ENCODE data around the gene MT4. TPM values are rescaled to one million over a fixed set of nuclear protein-coding genes. Genes with fewer than 3 reads are reported as not detected.

The MT4 gene
- total and polyA plus RNA-seq, 4 donors, result not detected

DNA sequence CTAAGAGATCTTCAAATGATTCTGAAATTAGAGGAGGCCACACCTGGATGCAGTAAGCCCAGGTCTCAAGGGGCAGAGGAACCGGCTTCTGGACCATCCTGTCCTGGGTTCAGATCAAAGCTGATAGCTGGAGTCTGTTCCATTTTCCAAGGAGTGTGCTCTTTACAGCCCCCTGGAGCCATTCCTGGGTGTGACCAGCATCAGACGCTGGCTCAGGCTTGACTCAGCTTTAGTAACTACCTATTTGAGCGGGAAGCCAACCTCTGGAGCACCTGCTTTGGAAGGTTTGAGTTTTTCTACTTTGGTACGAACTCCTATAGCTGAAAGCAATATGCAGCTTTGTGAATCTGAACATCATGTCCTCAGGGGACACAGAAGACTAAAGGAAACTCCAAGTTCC lies 32.2 kb upstream of the MT4 start:
- H3K36me3 ChIP-seq (ENCODE audit: control insufficient read depth in 1 of 2, insufficient read depth in 2 of 2, low read length in 1 of 2), result no peaks in the 10 kb centered on the region
- no peak overlapping the region for H3K27ac ChIP-seq (ENCODE audit: low read depth in 1 of 2, low read length in 2 of 2)
- H3K27me3 ChIP-seq (ENCODE audit: control insufficient read depth in 1 of 2, insufficient read depth in 2 of 2, low read length in 1 of 2), result no peaks in the 10 kb centered on the region
- no peak overlapping the region for H3K4me3 ChIP-seq (ENCODE audit: low read length in 2 of 2)
- peaks cover 1% of the 10 kb centered on the region for H3K9me3 ChIP-seq (ENCODE audit: control insufficient read depth, low read length)
- no peaks in the 10 kb centered on the region for H3K4me1 ChIP-seq (ENCODE audit: control insufficient read depth in 1 of 2, insufficient read depth in 2 of 2, low read length in 2 of 2)
- intact Hi-C loops (cut with DNase I), result no loop called here
- WGBS, 2 donors, result 67 to 71% methylated on average over 4 of the region's 4 CpGs
- no peak for ATAC-seq (ENCODE audit: low FRiP score)
- DNase-seq, result no peak

DNA sequence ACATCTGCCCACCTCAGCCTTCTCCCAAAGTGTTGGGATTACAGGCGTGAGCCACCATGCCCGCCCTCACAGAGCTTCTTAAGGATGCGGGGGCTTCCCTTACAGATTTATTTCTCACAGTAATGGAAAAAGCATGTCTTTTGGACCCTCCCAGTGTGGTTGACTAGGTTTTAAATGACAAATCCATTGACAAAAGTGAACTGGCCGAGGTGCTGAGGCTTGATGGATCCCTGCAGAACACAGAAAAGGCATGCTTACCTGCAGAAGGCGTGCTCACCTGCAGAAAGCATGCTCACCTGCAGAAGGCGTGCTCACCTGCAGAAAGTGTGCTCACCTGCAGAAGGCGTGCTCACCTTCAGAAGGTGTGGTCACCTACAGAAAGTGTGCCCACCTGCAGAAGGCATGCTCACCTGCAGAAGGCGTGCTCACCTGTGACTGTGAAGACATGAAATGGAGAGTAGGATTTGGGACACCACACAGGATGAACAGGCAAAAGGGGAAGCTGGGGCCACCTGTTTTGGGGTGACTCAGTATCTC lies 30.0 kb upstream of the MT4 start:
- H3K4me3 ChIP-seq (ENCODE audit: low read length in 2 of 2), result no peak overlapping the region
- WGBS, 2 donors, result 77 to 80% methylated on average over 8 of the region's 8 CpGs
- intact Hi-C loops (cut with DNase I), result no loop called here
- peaks cover 1% of the 10 kb centered on the region for H3K9me3 ChIP-seq (ENCODE audit: control insufficient read depth, low read length)
- DNase-seq, result no peak
- H3K27ac ChIP-seq (ENCODE audit: low read depth in 1 of 2, low read length in 2 of 2), result no peak overlapping the region
- no peaks in the 10 kb centered on the region for H3K4me1 ChIP-seq (ENCODE audit: control insufficient read depth in 1 of 2, insufficient read depth in 2 of 2, low read length in 2 of 2)
- H3K27me3 ChIP-seq (ENCODE audit: control insufficient read depth in 1 of 2, insufficient read depth in 2 of 2, low read length in 1 of 2), result no peaks in the 10 kb centered on the region
- H3K36me3 ChIP-seq (ENCODE audit: control insufficient read depth in 1 of 2, insufficient read depth in 2 of 2, low read length in 1 of 2), result no peaks in the 10 kb centered on the region
- ATAC-seq (ENCODE audit: low FRiP score), result no peak

DNA sequence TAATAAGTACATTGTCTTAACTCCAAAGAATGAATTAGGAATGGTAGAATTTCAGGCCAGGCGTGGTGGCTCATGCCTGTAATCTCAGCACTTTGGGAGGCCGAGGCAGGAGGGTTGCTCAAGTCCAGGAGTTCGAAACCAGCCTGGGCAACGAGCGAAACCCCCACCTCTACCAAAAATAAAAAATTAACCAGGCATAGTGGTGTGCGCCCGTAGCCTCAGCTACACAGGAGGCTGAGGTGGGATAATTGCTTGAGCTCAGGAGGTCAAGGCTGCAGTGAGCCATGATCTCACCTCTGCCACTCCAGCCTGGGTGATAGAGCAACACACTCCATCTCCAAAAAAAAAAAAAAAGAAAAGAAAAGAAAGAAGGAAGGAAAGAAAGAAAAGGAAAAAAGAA lies 26.5 kb upstream of the MT4 start:
- no peaks in the 10 kb centered on the region for H3K27me3 ChIP-seq (ENCODE audit: control insufficient read depth in 1 of 2, insufficient read depth in 2 of 2, low read length in 1 of 2)
- no peak overlapping the region for H3K27ac ChIP-seq (ENCODE audit: low read depth in 1 of 2, low read length in 2 of 2)
- WGBS, 2 donors, result 90 to 93% methylated on average over 7 of the region's 7 CpGs
- H3K9me3 ChIP-seq (ENCODE audit: control insufficient read depth, low read length), result peaks cover 1% of the 10 kb centered on the region
- H3K36me3 ChIP-seq (ENCODE audit: control insufficient read depth in 1 of 2, insufficient read depth in 2 of 2, low read length in 1 of 2), result no peaks in the 10 kb centered on the region
- intact Hi-C loops (cut with DNase I), result no loop called here
- no peak overlapping the region for H3K4me3 ChIP-seq (ENCODE audit: low read length in 2 of 2)
- DNase-seq, result no peak
- no peaks in the 10 kb centered on the region for H3K4me1 ChIP-seq (ENCODE audit: control insufficient read depth in 1 of 2, insufficient read depth in 2 of 2, low read length in 2 of 2)
- no peak for ATAC-seq (ENCODE audit: low FRiP score)

DNA sequence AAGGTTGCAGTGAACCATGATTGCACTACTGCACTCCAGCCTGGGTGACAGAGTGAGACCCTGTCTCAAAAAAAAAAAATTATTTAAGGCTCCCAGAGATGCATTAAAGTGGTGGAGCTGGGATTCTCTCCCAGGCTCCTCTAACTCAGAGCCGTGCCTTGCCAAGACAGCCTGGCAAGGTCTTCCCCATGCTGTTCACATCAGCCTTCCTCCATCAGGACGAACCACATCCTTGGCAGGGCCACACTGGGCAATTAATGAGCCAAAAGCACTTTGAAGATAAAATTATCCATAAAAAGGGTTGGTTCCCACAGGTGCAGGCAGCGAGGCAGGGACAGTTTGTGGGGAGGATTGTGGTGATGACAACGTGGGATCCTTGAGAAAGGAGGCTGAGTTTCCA lies 25.2 kb upstream of the MT4 start:
- no peaks in the 10 kb centered on the region for H3K4me1 ChIP-seq (ENCODE audit: control insufficient read depth in 1 of 2, insufficient read depth in 2 of 2, low read length in 2 of 2)
- H3K4me3 ChIP-seq (ENCODE audit: low read length in 2 of 2), result no peak overlapping the region
- intact Hi-C loops (cut with DNase I), result no loop called here
- DNase-seq (no peak), ATAC-seq (ENCODE audit: low FRiP score) (no peak)
- H3K36me3 ChIP-seq (ENCODE audit: control insufficient read depth in 1 of 2, insufficient read depth in 2 of 2, low read length in 1 of 2), result no peaks in the 10 kb centered on the region
- WGBS, 2 donors, result 45 to 51% methylated on average over 4 of the region's 4 CpGs
- H3K27ac ChIP-seq (ENCODE audit: low read depth in 1 of 2, low read length in 2 of 2), result no peak overlapping the region
- H3K9me3 ChIP-seq (ENCODE audit: control insufficient read depth, low read length), result peaks cover 1% of the 10 kb centered on the region
- no peaks in the 10 kb centered on the region for H3K27me3 ChIP-seq (ENCODE audit: control insufficient read depth in 1 of 2, insufficient read depth in 2 of 2, low read length in 1 of 2)

DNA sequence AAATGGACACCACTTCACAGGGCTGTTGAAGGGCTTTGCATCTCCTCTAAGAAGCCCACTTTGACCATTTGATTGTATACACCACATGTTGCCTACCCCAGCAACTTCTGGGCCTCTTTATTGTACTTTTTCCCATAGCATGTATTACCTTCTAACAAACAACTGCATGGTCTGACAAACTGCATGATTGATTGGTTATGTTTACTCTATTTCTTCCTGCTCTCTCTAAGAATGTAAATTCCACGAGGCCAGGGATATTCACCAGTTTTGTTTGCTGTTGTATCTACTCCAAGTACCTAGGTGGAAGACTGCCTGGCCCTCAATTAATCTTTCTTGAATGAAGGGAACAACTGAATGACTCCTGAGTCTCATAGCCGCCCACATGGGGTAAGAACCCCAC lies 22.8 kb upstream of the MT4 start:
- 24 to 25% methylated on average over 2 of the region's 2 CpGs for WGBS, 2 donors
- Histone ChIP-seq H3K4me3 (ENCODE audit: low read length in 2 of 2) (no peak overlapping the region), H3K4me1 (ENCODE audit: control insufficient read depth in 1 of 2, insufficient read depth in 2 of 2, low read length in 2 of 2) (no peaks in the 10 kb centered on the region), H3K36me3 (ENCODE audit: control insufficient read depth in 1 of 2, insufficient read depth in 2 of 2, low read length in 1 of 2) (no peaks in the 10 kb centered on the region), H3K27ac (ENCODE audit: low read depth in 1 of 2, low read length in 2 of 2) (no peak overlapping the region), H3K27me3 (ENCODE audit: control insufficient read depth in 1 of 2, insufficient read depth in 2 of 2, low read length in 1 of 2) (no peaks in the 10 kb centered on the region), H3K9me3 (ENCODE audit: control insufficient read depth, low read length) (no peaks in the 10 kb centered on the region)
- intact Hi-C loops (cut with DNase I), result no loop called here
- no peak for DNase-seq
- ATAC-seq (ENCODE audit: low FRiP score), result no peak

DNA sequence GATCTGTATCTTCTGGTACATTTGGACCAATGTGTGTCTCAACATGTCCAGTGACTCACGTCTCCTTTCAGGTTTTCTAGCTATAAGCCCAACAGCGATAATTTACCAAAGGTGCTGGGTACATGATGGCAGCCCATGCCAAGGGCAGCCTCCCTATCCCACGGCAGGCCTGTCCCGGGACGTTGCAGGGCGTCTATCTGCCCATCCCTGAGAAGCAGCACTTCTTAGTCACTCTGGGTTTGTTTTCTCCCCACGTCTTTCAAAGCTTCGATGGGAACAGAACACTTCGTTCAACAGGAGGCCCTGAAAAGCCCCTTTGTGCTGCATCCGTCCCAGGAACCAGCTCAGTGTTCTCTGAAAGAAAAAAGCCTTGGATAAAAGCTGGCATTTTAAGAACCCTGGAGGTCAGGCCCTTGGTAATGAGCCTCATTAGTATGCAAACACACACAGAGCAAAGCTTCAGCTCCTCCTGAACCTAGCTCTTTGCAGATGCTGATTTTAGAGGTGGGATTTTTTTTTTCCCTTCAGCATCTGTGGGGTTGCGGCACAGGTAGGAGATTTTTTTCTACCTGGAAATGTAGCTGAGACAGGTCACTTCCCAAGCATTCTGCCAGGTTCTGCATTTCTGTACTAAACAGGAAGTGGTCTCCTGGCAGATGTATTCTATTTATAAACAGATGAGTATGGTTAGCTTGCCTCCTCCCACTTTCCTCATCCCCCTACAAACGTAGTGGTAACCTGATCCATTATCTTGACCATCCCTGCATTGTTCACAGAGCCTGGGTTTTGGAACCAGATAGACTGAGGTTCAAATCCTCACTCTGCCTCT lies 17.5 kb upstream of the MT4 start:
- intact Hi-C loops (cut with DNase I), result no loop called here

DNA sequence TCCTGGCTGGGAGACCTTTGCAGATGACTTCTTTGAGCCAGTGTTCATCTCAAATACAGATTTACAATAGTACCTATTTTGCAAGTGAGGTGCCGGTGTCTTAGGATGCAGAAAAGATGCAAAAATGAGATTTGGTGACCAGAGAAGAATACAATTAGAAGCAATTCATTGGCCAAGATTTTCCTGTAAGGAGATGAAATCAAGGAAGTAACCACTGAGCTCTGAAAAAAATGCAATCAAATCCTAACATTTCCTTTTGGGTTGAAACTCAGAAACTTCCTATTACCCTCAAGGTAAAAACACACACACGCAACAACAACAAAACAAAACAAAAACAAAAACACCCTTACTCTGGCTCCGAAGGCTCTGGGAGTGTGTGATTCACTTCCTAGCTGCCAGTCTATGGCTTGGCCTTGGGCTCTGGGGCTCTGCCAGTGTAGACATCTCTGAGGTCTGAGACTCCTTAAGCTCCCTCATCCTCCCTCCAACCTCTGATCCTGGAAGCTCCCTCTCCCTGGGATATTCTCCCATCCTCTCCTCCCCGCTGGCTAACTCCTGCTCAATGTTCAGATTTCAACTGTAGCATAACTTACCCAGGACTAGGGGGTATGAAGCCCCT lies 16.8 kb upstream of the MT4 start:
- Histone ChIP-seq H3K9me3 (ENCODE audit: control insufficient read depth, low read length) (no peaks in the 10 kb centered on the region), H3K36me3 (ENCODE audit: control insufficient read depth in 1 of 2, insufficient read depth in 2 of 2, low read length in 1 of 2) (no peaks in the 10 kb centered on the region), H3K27me3 (ENCODE audit: control insufficient read depth in 1 of 2, insufficient read depth in 2 of 2, low read length in 1 of 2) (no peaks in the 10 kb centered on the region), H3K27ac (ENCODE audit: low read depth in 1 of 2, low read length in 2 of 2) (no peak overlapping the region), H3K4me3 (ENCODE audit: low read length in 2 of 2) (no peak overlapping the region), H3K4me1 (ENCODE audit: control insufficient read depth in 1 of 2, insufficient read depth in 2 of 2, low read length in 2 of 2) (no peaks in the 10 kb centered on the region)
- ATAC-seq (ENCODE audit: low FRiP score) (no peak), DNase-seq (no peak)
- 80 to 86% methylated on average over 4 of the region's 4 CpGs for WGBS, 2 donors
- intact Hi-C loops (cut with DNase I), result no loop called here

More for the DNA sequence above, 17.5 kb upstream of the MT4 start:
- Histone ChIP-seq H3K4me3 (ENCODE audit: low read length in 2 of 2) (no peak overlapping the region), H3K27ac (ENCODE audit: low read depth in 1 of 2, low read length in 2 of 2) (no peak overlapping the region), H3K4me1 (ENCODE audit: control insufficient read depth in 1 of 2, insufficient read depth in 2 of 2, low read length in 2 of 2) (no peaks in the 10 kb centered on the region), H3K27me3 (ENCODE audit: control insufficient read depth in 1 of 2, insufficient read depth in 2 of 2, low read length in 1 of 2) (no peaks in the 10 kb centered on the region), H3K9me3 (ENCODE audit: control insufficient read depth, low read length) (no peaks in the 10 kb centered on the region), H3K36me3 (ENCODE audit: control insufficient read depth in 1 of 2, insufficient read depth in 2 of 2, low read length in 1 of 2) (no peaks in the 10 kb centered on the region)
- 28 to 31% methylated on average over 12 of the region's 12 CpGs for WGBS, 2 donors
- ATAC-seq (ENCODE audit: low FRiP score) (no peak), DNase-seq (no peak)

DNA sequence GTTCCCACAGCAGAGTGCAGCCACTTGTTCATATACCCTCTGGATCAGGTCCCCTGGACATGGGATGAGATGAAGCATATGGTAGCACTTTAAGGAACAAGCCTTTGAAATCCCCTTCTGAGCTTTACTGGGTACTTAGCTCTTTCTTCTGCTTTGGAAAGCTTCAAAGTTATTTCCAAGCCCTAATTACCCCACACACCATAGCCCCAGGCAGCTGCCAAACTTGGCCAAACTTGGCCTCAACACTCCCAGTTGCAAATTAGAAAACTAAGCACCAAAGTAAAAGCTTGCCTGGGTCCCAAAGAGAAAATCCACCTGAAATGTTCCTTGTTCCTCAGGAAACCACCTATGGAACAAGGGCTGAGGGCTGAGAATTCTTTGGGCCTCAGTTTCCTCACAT lies 15.7 kb upstream of the MT4 start:
- Histone ChIP-seq H3K36me3 (ENCODE audit: control insufficient read depth in 1 of 2, insufficient read depth in 2 of 2, low read length in 1 of 2) (no peaks in the 10 kb centered on the region), H3K4me1 (ENCODE audit: control insufficient read depth in 1 of 2, insufficient read depth in 2 of 2, low read length in 2 of 2) (no peaks in the 10 kb centered on the region), H3K9me3 (ENCODE audit: control insufficient read depth, low read length) (no peaks in the 10 kb centered on the region), H3K27me3 (ENCODE audit: control insufficient read depth in 1 of 2, insufficient read depth in 2 of 2, low read length in 1 of 2) (no peaks in the 10 kb centered on the region), H3K27ac (ENCODE audit: low read depth in 1 of 2, low read length in 2 of 2) (no peak overlapping the region), H3K4me3 (ENCODE audit: low read length in 2 of 2) (no peak overlapping the region)
- intact Hi-C loops (cut with DNase I), result no loop called here
- DNase-seq (no peak), ATAC-seq (ENCODE audit: low FRiP score) (no peak)

Measured in aorta (tissue), 5 donors.